H1 (cell line): ENCODE data around the gene ZNF598. TPM values are rescaled to one million over a fixed set of nuclear protein-coding genes. Genes with fewer than 3 reads are reported as not detected.

Source experiments
- CTCF ChIA-PET: fragments of 300-600 bp; sonication (Branson Sonifier 250); formaldehyde crosslinking; loops from one replicate; lab custom pipeline; 2021; ENCODE audit not compliant: partially characterized antibody; lab: Charles Lee
- POLR2A ChIA-PET: fragments of 300-600 bp; sonication (Branson Sonifier 250); formaldehyde crosslinking; loops from one replicate; lab custom pipeline; 2021; ENCODE audit warnings: inconsistent platforms; ENCODE audit not compliant: partially characterized antibody; lab: Charles Lee
- DNase-seq, 2 experiments: peaks; one replicate each; pipeline versions ENCODE4 v3.0.0 to v3.0.0-alpha.2; 2010 to 2022; ENCODE audit warnings: low spot score in 2 of 2, low read depth in 1 of 2, mixed read lengths in 1 of 2
- FAIRE-seq: peaks from 2 replicates; lab custom pipeline; 2011; peaks lifted over from hg19 to GRCh38; lab: Jason Lieb, UNC
- H2AFZ ChIP-seq: 2 replicates; pipeline ENCODE4 v1.8.1; 2012; ENCODE audit warnings: low read length, inconsistent platforms
- H2AK5ac ChIP-seq: 2 replicates; pipeline ENCODE4 v1.6.1; 2013; ENCODE audit warnings: low read depth, low read length
- H2BK120ac ChIP-seq: replicated peaks from 2 replicates; pipeline ENCODE3; 2013; ENCODE audit warnings: low read depth, low read length, inconsistent platforms
- H2BK12ac ChIP-seq: 2 replicates; pipeline ENCODE4 v1.6.1; 2013; ENCODE audit warnings: low read depth, low read length
- H2BK15ac ChIP-seq: 2 replicates; pipeline ENCODE4 v1.6.1; 2013; ENCODE audit warnings: low read length
- H2BK20ac ChIP-seq: 2 replicates; pipeline ENCODE4 v1.6.1; 2013; ENCODE audit warnings: low read length
- H2BK5ac ChIP-seq: 2 replicates; pipeline ENCODE4 v1.6.1; 2013; ENCODE audit warnings: low read depth, low read length
- H3K14ac ChIP-seq: 2 replicates; pipeline ENCODE4 v1.6.1; 2013; ENCODE audit warnings: inconsistent platforms; ENCODE audit not compliant: insufficient read length
- H3K18ac ChIP-seq: 2 replicates; pipeline ENCODE4 v1.6.1; 2013; ENCODE audit warnings: low read length; ENCODE audit errors: extremely low read depth
- H3K23ac ChIP-seq: 2 replicates; pipeline ENCODE4 v1.6.1; 2013; ENCODE audit warnings: inconsistent platforms; ENCODE audit not compliant: insufficient read length
- H3K23me2 ChIP-seq: 2 replicates; pipeline ENCODE4 v1.6.1; 2013; ENCODE audit warnings: low read depth, low read length
- H3K27ac ChIP-seq: 2 replicates; pipeline ENCODE4 v1.6.1; 2011; ENCODE audit warnings: low read depth, low read length, inconsistent platforms
- H3K27me3 ChIP-seq, 4 experiments: replicated peaks in 1 of 4; 1 replicate in 1 of 4; 2 replicates in 3 of 4; pipeline versions ENCODE4 v1.6.1 to v1.8.1; 2011 to 2013; ENCODE audit warnings: low read length in 3 of 4, mild to moderate bottlenecking in 3 of 4, inconsistent platforms in 2 of 4, mixed read lengths in 2 of 4, moderate library complexity in 1 of 4; ENCODE audit not compliant: control insufficient read depth in 3 of 4, insufficient read depth in 3 of 4; ENCODE audit errors: extremely low read depth in 1 of 4
- H3K36me3 ChIP-seq, 4 experiments: 2 replicates each; pipeline versions ENCODE4 v1.6.1 to v1.8.1; 2011 to 2013; ENCODE audit warnings: mild to moderate bottlenecking in 4 of 4, low read length in 3 of 4, moderate library complexity in 2 of 4, control low read depth in 1 of 4, inconsistent platforms in 1 of 4; ENCODE audit not compliant: insufficient read depth in 4 of 4, control insufficient read depth in 2 of 4
- H3K4ac ChIP-seq: replicated peaks from 2 replicates; pipeline ENCODE3; 2013; ENCODE audit warnings: low read length, low read depth, mixed read lengths, inconsistent platforms; ENCODE audit not compliant: insufficient read length
- H3K4me1 ChIP-seq, 4 experiments: replicated peaks in 1 of 4; 1 replicate in 1 of 4; 2 replicates in 3 of 4; pipeline versions ENCODE4 v1.6.1 to v1.8.1; 2011 to 2013; ENCODE audit warnings: low read length in 3 of 4, inconsistent platforms in 2 of 4, mixed read lengths in 1 of 4; ENCODE audit not compliant: insufficient read depth in 4 of 4, control insufficient read depth in 3 of 4
- H3K4me2 ChIP-seq, 2 experiments: 2 replicates each; pipeline versions ENCODE4 v1.6.1 to v1.8.1; 2011 to 2013; ENCODE audit warnings: low read depth in 2 of 2, low read length in 2 of 2, control low read depth in 1 of 2, inconsistent platforms in 1 of 2, mild to moderate bottlenecking in 1 of 2; ENCODE audit not compliant: insufficient read depth in 1 of 2
- H3K4me3 ChIP-seq, 4 experiments: fragments of 200-600, 300-600 bp in 1 of 4; sonication (generic), shearing (Covaris generic), sonication (Bioruptor Twin) in 1 of 4; 2 replicates each; pipeline versions ENCODE4 v1.5.1 to v1.8.1; 2011 to 2016; ENCODE audit warnings: low read length in 4 of 4, low read depth in 3 of 4, control low read depth in 2 of 4, inconsistent platforms in 2 of 4, mild to moderate bottlenecking in 2 of 4, mixed read lengths in 1 of 4, moderate library complexity in 1 of 4; ENCODE audit not compliant: insufficient read depth in 2 of 4; ENCODE audit errors: extremely low read depth in 1 of 4
- H3K56ac ChIP-seq: replicated peaks from 2 replicates; pipeline ENCODE3; 2013; ENCODE audit warnings: low read depth, mild to moderate bottlenecking, mixed read lengths, low read length, inconsistent platforms; ENCODE audit not compliant: insufficient read length
- H3K79me1 ChIP-seq: 2 replicates; pipeline ENCODE4 v1.6.1; 2013; ENCODE audit warnings: low read depth, low read length, control low read depth
- H3K79me2 ChIP-seq, 2 experiments: 2 replicates each; pipeline versions ENCODE4 v1.6.1 to v1.8.1; 2012 to 2013; ENCODE audit warnings: low read length in 2 of 2, mild to moderate bottlenecking in 2 of 2, inconsistent platforms in 1 of 2; ENCODE audit not compliant: insufficient read depth in 2 of 2, control insufficient read depth in 1 of 2
- H3K9ac ChIP-seq, 4 experiments: replicated peaks in 1 of 4; 1 replicate in 1 of 4; 2 replicates in 3 of 4; pipeline versions ENCODE4 v1.6.1 to v1.8.1; 2011 to 2013; ENCODE audit warnings: low read depth in 3 of 4, low read length in 3 of 4, control low read depth in 2 of 4, mild to moderate bottlenecking in 2 of 4, moderate library complexity in 2 of 4, inconsistent platforms in 1 of 4; ENCODE audit errors: extremely low read depth in 1 of 4
- H3K9me3 ChIP-seq, 2 experiments: 2 replicates each; pipeline versions ENCODE4 v1.6.1 to v1.8.1; 2012 to 2013; ENCODE audit warnings: mild to moderate bottlenecking in 2 of 2, moderate library complexity in 2 of 2, control low read depth in 1 of 2, inconsistent platforms in 1 of 2, low read depth in 1 of 2, low read length in 1 of 2, mixed read lengths in 1 of 2; ENCODE audit not compliant: insufficient read depth in 2 of 2
- H4K20me1 ChIP-seq, 2 experiments: replicated peaks in 1 of 2; 2 replicates each; pipeline versions ENCODE3 to v1.8.1; 2011 to 2013; ENCODE audit warnings: inconsistent platforms in 2 of 2, low read length in 2 of 2, mild to moderate bottlenecking in 1 of 2; ENCODE audit not compliant: insufficient read depth in 2 of 2, control insufficient read depth in 1 of 2
- H4K5ac ChIP-seq: 2 replicates; pipeline ENCODE4 v1.6.1; 2013; ENCODE audit warnings: low read length, low read depth, mixed read lengths, inconsistent platforms; ENCODE audit not compliant: insufficient read length
- H4K8ac ChIP-seq: 2 replicates; pipeline ENCODE4 v1.8.0; 2013; ENCODE audit warnings: mild to moderate bottlenecking, moderate library complexity, low read length, inconsistent platforms; ENCODE audit not compliant: insufficient read depth; ENCODE audit errors: extremely low read depth
- H4K91ac ChIP-seq: replicated peaks from 2 replicates; pipeline ENCODE3; 2013; ENCODE audit warnings: low read length, mixed read lengths, inconsistent platforms; ENCODE audit not compliant: insufficient read length
- EGR1 ChIP-seq: IDR thresholded peaks from 2 replicates; pipeline ENCODE4 v1.6.1; 2011; ENCODE audit warnings: low read depth, low read length, borderline replicate concordance
- SAP30 ChIP-seq: fragments of 300-600 bp; sonication (generic); IDR thresholded peaks from 2 replicates; pipeline ENCODE4 v1.7.1; 2012; ENCODE audit warnings: low read length, moderate library complexity, mild to moderate bottlenecking, inconsistent platforms; ENCODE audit not compliant: insufficient read depth, insufficient replicate concordance
- WGBS, 2 experiments: shearing (Covaris generic) in 1 of 2; methylation state at CpG; one replicate each; pipeline versions ENCODE4 v1.1.6 to v1.1.7; 2013 to 2015; ENCODE audit warnings: low lambda C conversion rate in 2 of 2, mixed read lengths in 2 of 2, inconsistent platforms in 1 of 2, low coverage in 1 of 2, missing lambda C conversion rate in 1 of 2; ENCODE audit not compliant: insufficient replicate concordance in 2 of 2, insufficient coverage in 1 of 2, insufficient read length in 1 of 2; ENCODE audit errors: extremely low coverage in 1 of 2, missing lambda C conversion rate in 1 of 2; 5-methylcytosine and 5-hydroxymethylcytosine counted together
- polyA plus RNA-seq, 7 experiments: library from polyadenylated mRNA; depleted of rRNA in 3 of 7; stranded (reverse) in 5 of 7; unstranded in 2 of 7; fragments of >200 nt in 5 of 7; fragments of 200-250 nt in 2 of 7; gene quantifications; 1 replicate in 5 of 7; 2 replicates in 1 of 7; 4 replicates in 1 of 7; pipeline versions ENCODE4 v1.2.1 to v1.2.3, GENCODE V29; 2011 to 2013; ENCODE audit warnings: missing spikeins in 2 of 7, mixed read lengths in 2 of 7
- total RNA-seq: library from RNA; stranded (reverse); fragmentation: NEBNext Ultra II Directional; extraction: Animal tissue kit (Norgen Biotek cat#: 25700); gene quantifications from 2 replicates; pipeline ENCODE4 v1.2.1, GENCODE V29; 2021

ZNF598 gene
- total and polyA plus RNA-seq, 2 of the 8 experiments (the other 6 are each of a cell fraction or from before 2014, with no cell fraction given): 29.3 to 47.6 TPM

GRCh38 chr16:2048116-2048543 lies 38.5 kb upstream of the ZNF598 start:
- peak overlapping the region; percentile 89 to 91 for H3K4me2 ChIP-seq
- H2BK12ac ChIP-seq: no peak overlapping the region
- no peak overlapping the region; the same call in 1 of the 2 replicates for H4K8ac ChIP-seq
- H2BK5ac ChIP-seq: no peak overlapping the region
- no peaks in the 10 kb centered on the region for H3K9me3 ChIP-seq
- H2BK20ac ChIP-seq: no peak overlapping the region
- H3K23ac ChIP-seq: no peak overlapping the region
- no peak overlapping the region for H2AFZ ChIP-seq
- no peak overlapping the region for H2BK15ac ChIP-seq
- ChIA-PET POLR2A (interaction anchor here (0.6 to 4.2 kb wide), 18 partner anchors 8 to 203 kb away, joined by 3 to 38 read pairs (median 5); partner anchors contain the start of genes ECI1, GFER, NPW and RPS2), CTCF (interaction anchor here (0.6 to 5.3 kb wide), 13 partner anchors 8 to 103 kb away, joined by 3 to 32 read pairs (median 6); no protein-coding TSS in a partner anchor)
- no peaks in the 10 kb centered on the region; a peak in 1 of 7 replicates for H3K27me3 ChIP-seq
- H4K20me1 ChIP-seq: peaks cover 0 to 6% of the 10 kb centered on the region in 2 experiments
- peaks cover 0 to 3% (median 1%) of the 10 kb centered on the region in 4 experiments; a peak in 3 of 7 replicates for H3K4me1 ChIP-seq
- no peak overlapping the region for H3K4ac ChIP-seq
- H3K23me2 ChIP-seq: peaks cover 10% of the 10 kb centered on the region
- no peak overlapping the region for H4K91ac ChIP-seq
- H3K79me1 ChIP-seq: peaks cover 9% of the 10 kb centered on the region; the same call in 1 of the 2 replicates
- no peak overlapping the region for H3K56ac ChIP-seq
- no peak overlapping the region for H2AK5ac ChIP-seq
- H3K79me2 ChIP-seq: peaks cover 0 to 11% of the 10 kb centered on the region in 2 experiments; a peak in 1 of 4 replicates
- H3K14ac ChIP-seq: no peak overlapping the region
- no peak overlapping the region for H3K18ac ChIP-seq
- no peak overlapping the region for H4K5ac ChIP-seq
- H3K27ac ChIP-seq: no peak overlapping the region
- no peak for FAIRE-seq
- H2BK120ac ChIP-seq: no peak overlapping the region
- H3K4me3 ChIP-seq: peak overlapping the region; percentile 42 to 89 (median 86)
- peaks cover 0 to 3% (median 1%) of the 10 kb centered on the region in 4 experiments; a peak in 3 of 8 replicates for H3K36me3 ChIP-seq
- H3K9ac ChIP-seq: peak overlapping the region in 2 of 4 experiments; percentile 69 to 73; a peak in 2 of 7 replicates
- DNase-seq: no peak
- WGBS, 2 experiments: 4% methylated on average over 29 of the region's 30 CpGs; no CpG with 5 or more reads in 1 of the 2 experiments
- no peak for TF ChIP-seq EGR1
- peak; percentile 76 for TF ChIP-seq SAP30
